Erythroblast (primary cell): Measurements from ENCODE around the gene CTNND2.

Experiments
- GATA1 ChIP-seq: IDR thresholded peaks from 2 replicates; pipeline ENCODE4 v1.6.1; 2011; ENCODE audit warnings: low read depth, mild to moderate bottlenecking, control low read depth, low read length, moderate library complexity
- POLR2A ChIP-seq: IDR thresholded peaks from 2 replicates; pipeline ENCODE4 v1.6.1; 2011; ENCODE audit warnings: mild to moderate bottlenecking, low read length

- TF ChIP-seq POLR2A, result no peak
- no peak for TF ChIP-seq GATA1
Measured at GRCh38 chr5:11139217-11139865, 764.9 kb downstream of the CTNND2 start.
